ENCODE data around the gene PRKG1. TPM values are rescaled to one million over a fixed set of nuclear protein-coding genes. Genes with fewer than 3 reads are reported as not detected.
A peak's percentile ranks its signal among the peaks of the same experiment; 100 is the strongest.

Gene PRKG1
- total and polyA plus RNA-seq, 2 of the 4 experiments (the other 2 are of a cell fraction) = 3.5 to 18.3 TPM

DNA sequence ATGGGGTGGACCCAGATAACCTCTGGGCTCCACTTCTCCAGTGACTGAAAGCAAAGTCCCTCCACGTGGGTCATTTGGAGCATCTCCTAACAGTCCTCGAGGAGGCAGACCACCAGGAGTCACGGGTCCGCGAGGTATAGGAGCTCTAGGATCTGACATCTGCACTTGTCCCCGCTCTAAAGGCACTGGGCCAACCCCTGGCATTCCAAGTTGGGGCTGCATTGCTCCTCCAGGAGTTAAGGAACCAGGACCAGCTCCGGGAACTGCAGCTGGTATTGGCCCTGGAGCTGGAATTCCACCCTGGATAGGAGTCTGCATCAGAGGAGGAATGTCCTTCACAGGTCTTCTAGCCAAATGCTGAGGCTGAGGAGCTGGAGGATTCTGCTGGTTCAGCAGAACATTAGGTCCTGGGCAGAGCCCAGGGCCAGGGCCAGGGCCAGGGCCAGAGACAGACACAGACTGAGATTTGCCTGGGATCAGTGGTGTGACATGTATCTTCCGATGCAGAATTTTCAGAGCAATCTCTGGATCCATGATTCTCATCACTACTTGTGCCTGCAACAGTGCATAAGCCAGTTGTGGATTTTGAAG lies 624.3 kb downstream of the PRKG1 start:
- DNase-seq (no peak), ATAC-seq (ENCODE audit: low read depth) (no peak)
- in situ Hi-C loops (cut with MboI; ENCODE audit: low sequenced_read_pairs) = no loop called here
- Histone ChIP-seq H3K9me1 (ENCODE audit: insufficient read depth, low read length) (peaks cover 10% of the 10 kb centered on the region; the same call in 1 of the 2 replicates), H3K9ac (ENCODE audit: low read depth, low read length) (peak overlapping the region; percentile 94), H3K36me3 (ENCODE audit: control insufficient read depth, insufficient read depth, low read length) (0 out of 2 replicates have a peak, but pooled peaks cover 2% of the 10 kb centered on the region), H2BK20ac (ENCODE audit: low read depth, low read length) (no peak overlapping the region), H4K8ac (ENCODE audit: low read depth in 2 of 2, low read length in 2 of 2) (peak overlapping the region; percentile 83 to 93; a peak in 3 of 4 replicates), H2AFZ (replicated peaks; ENCODE audit: low read length, poor library complexity) (peak overlapping the region; percentile 96), H3K9me3 (ENCODE audit: control insufficient read depth, insufficient read depth, low read length) (no peaks in the 10 kb centered on the region), H4K91ac (ENCODE audit: insufficient read depth, low read depth, low read length) (peak overlapping the region; percentile 68; the same call in 1 of the 2 replicates), H3K56ac (ENCODE audit: extremely low read depth, insufficient read depth, low read length) (peak overlapping the region; percentile 93; the same call in 1 of the 2 replicates), H4K20me1 (ENCODE audit: insufficient read depth, low read length) (peaks cover 8% of the 10 kb centered on the region), H2BK5ac (ENCODE audit: low read depth, low read length, poor library complexity, severe bottlenecking) (peak overlapping the region; percentile 85), H3K4me2 (ENCODE audit: low read depth, low read length) (peak overlapping the region; percentile 80), H2AK5ac (ENCODE audit: low read depth, low read length) (peak overlapping the region; percentile 48), H3K18ac (ENCODE audit: low read depth, low read length) (no peak overlapping the region), H3K79me1 (ENCODE audit: low read depth in 1 of 2, low read length in 2 of 2) (peaks cover 16 to 31% of the 10 kb centered on the region in 2 experiments; a peak in 3 of 4 replicates), H4K5ac (ENCODE audit: low read depth, low read length) (peak overlapping the region; percentile 19; the same call in 1 of the 2 replicates), H2BK15ac (ENCODE audit: low read depth, low read length) (no peak overlapping the region), H3K27ac (ENCODE audit: insufficient read depth, low read length) (peak overlapping the region; percentile 98), H2BK120ac (ENCODE audit: low read depth, low read length) (no peak overlapping the region), H3K4me1 (ENCODE audit: control insufficient read depth, insufficient read depth, low read length) (peaks cover 13% of the 10 kb centered on the region), H3K4me3 (ENCODE audit: insufficient read depth, low read depth, low read length) (peak overlapping the region; percentile 80), H3K23ac (ENCODE audit: low read depth, low read length) (peak overlapping the region; percentile 90; the same call in 1 of the 2 replicates), H3K27me3 (ENCODE audit: control insufficient read depth, insufficient read depth, low read length) (no peaks in the 10 kb centered on the region), H3K4ac (ENCODE audit: low read depth, low read length) (peak overlapping the region; percentile 87), H2AK9ac (replicated peaks; ENCODE audit: low read depth, low read length, poor library complexity) (peak overlapping the region; percentile 74), H3K14ac (replicated peaks; ENCODE audit: low read depth, low read length) (peak overlapping the region; percentile 95)
- dilution Hi-C loops (cut with HindIII; ENCODE audit: low sequenced_read_pairs, unreplicated experiment) = no loop called here
- intact Hi-C loops (cut with micrococcal nuclease) = loop anchor here (5.0 to 10.0 kb wide), 3 partner anchors 264 to 694 kb away; partner anchors contain the start of gene PRKG1
- CTCF ChIA-PET = interaction anchor here (1.0 kb wide), 1 partner anchor 17 kb away, joined by 3 read pairs; no protein-coding TSS in a partner anchor
- TF ChIP-seq, protein P1, sequence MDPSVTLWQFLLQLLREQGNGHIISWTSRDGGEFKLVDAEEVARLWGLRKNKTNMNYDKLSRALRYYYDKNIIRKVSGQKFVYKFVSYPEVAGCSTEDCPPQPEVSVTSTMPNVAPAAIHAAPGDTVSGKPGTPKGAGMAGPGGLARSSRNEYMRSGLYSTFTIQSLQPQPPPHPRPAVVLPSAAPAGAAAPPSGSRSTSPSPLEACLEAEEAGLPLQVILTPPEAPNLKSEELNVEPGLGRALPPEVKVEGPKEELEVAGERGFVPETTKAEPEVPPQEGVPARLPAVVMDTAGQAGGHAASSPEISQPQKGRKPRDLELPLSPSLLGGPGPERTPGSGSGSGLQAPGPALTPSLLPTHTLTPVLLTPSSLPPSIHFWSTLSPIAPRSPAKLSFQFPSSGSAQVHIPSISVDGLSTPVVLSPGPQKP (IDR thresholded peaks at IDR 0.05; ENCODE audit: borderline replicate concordance, low read depth, low read length) = no peak
- TF ChIP-seq MAZ (IDR thresholded peaks at IDR 0.05; ENCODE audit: borderline replicate concordance, low read depth, low read length) = no peak
- peak; percentile 49 for TF ChIP-seq MAFK (IDR thresholded peaks at IDR 0.05; ENCODE audit: low read depth, low read length)
- TF ChIP-seq CHD1 (IDR thresholded peaks at IDR 0.05; ENCODE audit: low read depth, low read length) = no peak
- BruUV-seq (replicated peaks) = no TSS peak
- POLR2A ChIA-PET (ENCODE audit: unreplicated experiment) = no interaction called here
- 93% methylated on average over 5 of the region's 8 CpGs; no CpG with 5 or more reads in 1 of the 2 experiments for WGBS, 2 experiments (ENCODE audit: extremely low coverage in 2 of 2, insufficient read length in 1 of 2)
